Measurements from ENCODE around the gene SLC25A30. TPM values are rescaled to one million over a fixed set of nuclear protein-coding genes. Genes with fewer than 3 reads are reported as not detected.

The SLC25A30 gene
- total and polyA plus RNA-seq, 2 of the 13 experiments (the other 11 are each of a cell fraction or from before 2014, with no cell fraction given), result 19.6 to 22.5 TPM

DNA sequence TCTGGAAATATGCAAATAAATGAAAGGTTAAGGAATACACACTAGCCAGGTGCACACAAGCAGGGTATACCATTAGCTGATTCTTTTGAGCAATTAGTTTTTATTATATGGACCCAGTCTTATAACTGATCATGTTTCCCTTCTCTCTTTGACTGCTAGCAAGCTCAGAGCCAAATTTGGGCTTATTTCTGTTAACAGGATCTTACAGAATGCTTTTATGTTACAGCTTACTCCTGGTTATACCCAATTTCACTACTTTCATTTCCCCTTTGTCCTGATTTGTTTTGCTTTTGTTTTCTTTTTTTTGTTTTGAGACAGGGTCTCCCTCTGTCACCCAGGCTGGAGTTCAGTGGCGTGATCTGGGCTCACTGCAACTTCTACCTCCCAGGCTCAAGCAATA is 64.3 kb downstream of the SLC25A30 start:
- in situ Hi-C loops (cut with HindIII; ENCODE audit: extremely low pct_ligation_motif_present, low pct_unique_long_range_greater_than_20kb), result no loop called here
- CTCF ChIA-PET (ENCODE audit: low intra/inter-chr PET ratio, low total read pairs), result no interaction called here

More for the DNA sequence above, 64.3 kb downstream of the SLC25A30 start:
- 96% methylated on average over 1 of the region's 1 CpG for WGBS (ENCODE audit: low lambda C conversion rate)
- ATAC-seq (no peak), DNase-seq (ENCODE audit: low spot score) (no peak), FAIRE-seq (no peak)
- H3K27ac ChIP-seq (ENCODE audit: extremely low read length, insufficient read depth, low read length), result no peak overlapping the region
- no peak overlapping the region for H2AFZ ChIP-seq (ENCODE audit: low read length)
- H3K27me3 ChIP-seq (ENCODE audit: control insufficient read depth in 1 of 2, insufficient read depth in 2 of 2, low read length in 2 of 2), result no peaks in the 10 kb centered on the region
- no peaks in the 10 kb centered on the region for H3K9me3 ChIP-seq (ENCODE audit: low read length)
- H3K4me3 ChIP-seq (replicated peaks in 1 of 3; ENCODE audit: insufficient read depth in 1 of 3, low read depth in 2 of 3, low read length in 3 of 3), result no peak overlapping the region
- intact Hi-C loops (cut with micrococcal nuclease; ENCODE audit: unreplicated experiment), result no loop called here
- H3K79me2 ChIP-seq (ENCODE audit: insufficient read depth, low read length), result no peaks in the 10 kb centered on the region
- POLR2A ChIA-PET, result interaction anchor here (2.0 kb wide), 1 partner anchor 12 kb away, joined by 7 read pairs; the partner anchor contains the start of gene TPT1
- no peaks in the 10 kb centered on the region for H4K20me1 ChIP-seq (ENCODE audit: insufficient read depth, low read length)
- TF ChIP-seq ZNF367 (CRISPR knock-in tag; IDR thresholded peaks at IDR 0.05; ENCODE audit: borderline replicate concordance) (no peak), ZNF530 (CRISPR knock-in tag; IDR thresholded peaks at IDR 0.05; ENCODE audit: low read depth) (no peak), ZNF703 (CRISPR knock-in tag; IDR thresholded peaks at IDR 0.05; ENCODE audit: borderline replicate concordance) (no peak), FOXA3 (CRISPR knock-in tag; IDR thresholded peaks at IDR 0.05) (no peak), IKZF4 (CRISPR knock-in tag; IDR thresholded peaks at IDR 0.05; ENCODE audit: borderline replicate concordance, low read depth, not compliant biosample characterization) (no peak), ZNF326 (CRISPR knock-in tag; IDR thresholded peaks at IDR 0.05; ENCODE audit: borderline replicate concordance) (no peak), XRCC5 (optimal IDR thresholded peaks at IDR 0.05; ENCODE audit: low read length) (no peak), ZNF598 (CRISPR knock-in tag; IDR thresholded peaks at IDR 0.05; ENCODE audit: borderline replicate concordance) (no peak)
- TF ChIP-seq, protein P1, sequence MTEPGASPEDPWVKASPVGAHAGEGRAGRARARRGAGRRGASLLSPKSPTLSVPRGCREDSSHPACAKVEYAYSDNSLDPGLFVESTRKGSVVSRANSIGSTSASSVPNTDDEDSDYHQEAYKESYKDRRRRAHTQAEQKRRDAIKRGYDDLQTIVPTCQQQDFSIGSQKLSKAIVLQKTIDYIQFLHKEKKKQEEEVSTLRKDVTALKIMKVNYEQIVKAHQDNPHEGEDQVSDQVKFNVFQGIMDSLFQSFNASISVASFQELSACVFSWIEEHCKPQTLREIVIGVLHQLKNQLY (CRISPR knock-in tag; IDR thresholded peaks at IDR 0.05), result no peak
- TF ChIP-seq, protein P2, sequence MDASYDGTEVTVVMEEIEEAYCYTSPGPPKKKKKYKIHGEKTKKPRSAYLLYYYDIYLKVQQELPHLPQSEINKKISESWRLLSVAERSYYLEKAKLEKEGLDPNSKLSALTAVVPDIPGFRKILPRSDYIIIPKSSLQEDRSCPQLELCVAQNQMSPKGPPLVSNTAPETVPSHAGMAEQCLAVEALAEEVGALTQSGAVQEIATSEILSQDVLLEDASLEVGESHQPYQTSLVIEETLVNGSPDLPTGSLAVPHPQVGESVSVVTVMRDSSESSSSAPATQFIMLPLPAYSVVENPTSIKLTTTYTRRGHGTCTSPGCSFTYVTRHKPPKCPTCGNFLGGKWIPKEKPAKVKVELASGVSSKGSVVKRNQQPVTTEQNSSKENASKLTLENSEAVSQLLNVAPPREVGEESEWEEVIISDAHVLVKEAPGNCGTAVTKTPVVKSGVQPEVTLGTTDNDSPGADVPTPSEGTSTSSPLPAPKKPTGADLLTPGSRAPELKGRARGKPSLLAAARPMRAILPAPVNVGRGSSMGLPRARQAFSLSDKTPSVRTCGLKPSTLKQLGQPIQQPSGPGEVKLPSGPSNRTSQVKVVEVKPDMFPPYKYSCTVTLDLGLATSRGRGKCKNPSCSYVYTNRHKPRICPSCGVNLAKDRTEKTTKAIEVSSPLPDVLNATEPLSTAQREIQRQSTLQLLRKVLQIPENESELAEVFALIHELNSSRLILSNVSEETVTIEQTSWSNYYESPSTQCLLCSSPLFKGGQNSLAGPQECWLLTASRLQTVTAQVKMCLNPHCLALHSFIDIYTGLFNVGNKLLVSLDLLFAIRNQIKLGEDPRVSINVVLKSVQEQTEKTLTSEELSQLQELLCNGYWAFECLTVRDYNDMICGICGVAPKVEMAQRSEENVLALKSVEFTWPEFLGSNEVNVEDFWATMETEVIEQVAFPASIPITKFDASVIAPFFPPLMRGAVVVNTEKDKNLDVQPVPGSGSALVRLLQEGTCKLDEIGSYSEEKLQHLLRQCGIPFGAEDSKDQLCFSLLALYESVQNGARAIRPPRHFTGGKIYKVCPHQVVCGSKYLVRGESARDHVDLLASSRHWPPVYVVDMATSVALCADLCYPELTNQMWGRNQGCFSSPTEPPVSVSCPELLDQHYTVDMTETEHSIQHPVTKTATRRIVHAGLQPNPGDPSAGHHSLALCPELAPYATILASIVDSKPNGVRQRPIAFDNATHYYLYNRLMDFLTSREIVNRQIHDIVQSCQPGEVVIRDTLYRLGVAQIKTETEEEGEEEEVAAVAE (CRISPR knock-in tag; IDR thresholded peaks at IDR 0.05; ENCODE audit: borderline replicate concordance), result no peak
- TF ChIP-seq, protein P3, sequence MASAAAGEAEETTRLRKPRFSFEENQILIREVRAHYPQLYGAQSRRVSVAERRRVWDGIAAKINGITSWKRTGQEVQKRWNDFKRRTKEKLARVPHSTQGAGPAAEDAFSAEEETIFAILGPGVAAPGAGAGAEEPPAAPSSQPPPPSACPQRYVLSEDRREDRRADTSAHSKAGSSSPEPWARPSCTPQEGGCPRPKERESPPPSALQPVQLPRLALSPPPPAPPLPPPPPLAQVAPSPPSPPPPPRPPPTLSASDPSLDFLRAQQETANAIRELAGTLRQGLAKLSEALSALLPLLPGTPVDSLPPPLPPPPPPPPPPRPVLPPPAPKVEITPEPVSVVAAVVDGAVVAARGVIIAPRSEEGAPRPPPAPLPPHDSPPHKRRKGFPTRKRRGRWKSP (CRISPR knock-in tag; IDR thresholded peaks at IDR 0.05), result no peak
- BruUV-seq (replicated peaks), result no TSS peak
- no peak overlapping the region for H3K9ac ChIP-seq (ENCODE audit: insufficient read depth, low read depth, low read length)
- no peaks in the 10 kb centered on the region for H3K4me1 ChIP-seq (ENCODE audit: insufficient read depth, low read length)
- H3K36me3 ChIP-seq (replicated peaks in 1 of 2; ENCODE audit: control insufficient read depth in 1 of 2, insufficient read depth in 2 of 2, low read length in 2 of 2), result peaks cover 10 to 37% of the 10 kb centered on the region in 2 experiments
- H3K4me2 ChIP-seq (ENCODE audit: low read depth, low read length), result no peak overlapping the region

Data from HepG2 (cell line).